ENCODE results near the gene MCF2L.
"Not testable (repeated sequence)": the region's sequence is repeated elsewhere in the genome, so short reads cannot be mapped to it uniquely, and the experiment has no call there.

The MCF2L gene

DNA sequence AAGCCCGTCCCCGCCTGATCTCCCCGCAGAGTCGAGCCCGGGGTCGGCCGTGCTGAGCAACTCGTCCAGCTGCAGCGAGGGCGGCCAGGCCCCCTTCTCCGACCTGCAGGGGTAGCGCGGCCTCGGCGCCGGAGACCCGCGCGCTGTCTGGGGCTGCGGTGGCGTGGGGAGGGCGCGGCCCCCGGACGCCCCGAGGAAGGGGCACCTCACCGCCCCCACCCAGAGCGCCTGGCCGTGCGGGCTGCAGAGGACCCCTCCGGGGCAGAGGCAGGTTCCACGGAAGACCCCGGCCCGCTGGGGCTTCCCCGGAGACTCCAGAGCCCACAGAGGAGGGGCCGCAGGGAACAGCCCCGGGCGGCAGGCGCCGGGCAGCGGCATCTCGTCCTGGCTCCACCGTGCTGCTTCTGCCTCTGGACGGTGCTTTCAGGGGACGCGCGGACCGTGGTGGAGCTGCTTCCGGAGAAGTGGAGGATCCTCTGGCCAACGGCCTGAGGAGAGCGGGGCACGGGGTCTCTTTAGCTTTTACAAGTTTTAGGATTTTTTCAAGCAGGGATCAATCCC is 127.8 kb downstream of the MCF2L start:
- FAIRE-seq (no peak), DNase-seq (ENCODE audit: insufficient read length, low spot score) (no peak)
- TF ChIP-seq POLR2AphosphoS5 (IDR thresholded peaks at IDR 0.05; ENCODE audit: low read depth, low read length), result no peak

DNA sequence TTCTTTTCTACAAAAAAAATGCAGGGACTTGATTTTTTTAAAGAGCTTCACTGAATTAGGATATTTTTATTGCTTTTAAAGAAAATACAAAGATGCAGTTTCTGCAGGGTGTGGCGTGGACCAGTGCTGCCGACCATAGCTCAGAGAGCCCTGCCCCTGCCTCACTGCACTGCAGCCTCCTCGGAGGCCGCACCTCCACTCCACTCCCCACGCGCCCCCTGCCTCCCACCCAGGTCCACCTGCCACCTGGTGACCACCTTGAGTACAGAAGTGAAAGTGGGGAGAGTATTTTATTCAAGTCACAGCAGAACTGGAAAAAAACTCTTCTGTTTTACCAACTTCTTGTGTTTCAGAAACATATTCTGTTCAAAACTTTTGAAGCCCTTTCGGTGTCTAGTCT is 128.6 kb downstream of the MCF2L start:
- no peak for DNase-seq (ENCODE audit: insufficient read length, low spot score)
- FAIRE-seq, result no peak
- TF ChIP-seq PAX5 (IDR thresholded peaks at IDR 0.05; ENCODE audit: insufficient read depth, low read length, severe bottlenecking) (no peak), POLR2AphosphoS5 (IDR thresholded peaks at IDR 0.05; ENCODE audit: low read depth, low read length) (no peak), SPI1 (IDR thresholded peaks at IDR 0.05; ENCODE audit: low read depth, low read length) (no peak), TAF1 (IDR thresholded peaks at IDR 0.05; ENCODE audit: low read depth, low read length) (no peak), POLR2A (IDR thresholded peaks at IDR 0.05; ENCODE audit: low read depth, low read length) (no peak), POU2F2 (IDR thresholded peaks at IDR 0.05; ENCODE audit: low read depth, low read length) (no peak)

DNA sequence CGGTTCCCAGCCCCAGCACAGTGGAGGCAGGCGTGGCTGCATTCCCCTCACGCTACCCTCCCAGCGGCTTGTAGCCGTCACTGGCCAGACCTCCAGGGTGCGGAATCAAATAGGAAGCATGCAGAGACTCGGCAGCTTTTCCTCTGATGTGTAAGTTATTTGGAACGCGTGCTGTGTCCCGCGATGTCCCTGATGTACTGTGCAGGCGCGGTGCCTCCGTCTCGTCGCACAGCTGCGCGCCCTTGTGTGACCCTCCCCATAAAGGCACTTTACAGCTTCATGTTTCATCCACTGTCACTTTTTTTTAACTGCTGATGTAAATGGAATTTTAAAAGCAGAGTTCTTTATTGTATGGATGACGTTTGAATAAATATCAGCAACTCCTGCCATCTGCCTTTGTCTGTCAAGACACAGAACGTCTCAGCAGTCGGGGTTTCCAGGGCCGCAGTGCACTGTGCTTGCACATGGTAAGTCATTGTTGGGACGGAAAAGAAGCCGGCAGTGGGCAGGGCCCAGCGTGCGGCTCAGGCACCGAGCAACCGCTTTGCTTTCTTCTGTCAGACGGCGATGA is 129.2 kb downstream of the MCF2L start:
- DNase-seq (ENCODE audit: insufficient read length, low spot score) (no peak), FAIRE-seq (no peak)
- no peak for TF ChIP-seq SPI1 (IDR thresholded peaks at IDR 0.05; ENCODE audit: low read depth, low read length)
- no peak for TF ChIP-seq POLR2A (IDR thresholded peaks at IDR 0.05; ENCODE audit: low read depth, low read length)
- no peak for TF ChIP-seq PAX5 (IDR thresholded peaks at IDR 0.05; ENCODE audit: insufficient read depth, low read length, severe bottlenecking)
- no peak for TF ChIP-seq TAF1 (IDR thresholded peaks at IDR 0.05; ENCODE audit: low read depth, low read length)
- TF ChIP-seq POLR2AphosphoS5 (IDR thresholded peaks at IDR 0.05; ENCODE audit: low read depth, low read length), result no peak
- no peak for TF ChIP-seq POU2F2 (IDR thresholded peaks at IDR 0.05; ENCODE audit: low read depth, low read length)

DNA sequence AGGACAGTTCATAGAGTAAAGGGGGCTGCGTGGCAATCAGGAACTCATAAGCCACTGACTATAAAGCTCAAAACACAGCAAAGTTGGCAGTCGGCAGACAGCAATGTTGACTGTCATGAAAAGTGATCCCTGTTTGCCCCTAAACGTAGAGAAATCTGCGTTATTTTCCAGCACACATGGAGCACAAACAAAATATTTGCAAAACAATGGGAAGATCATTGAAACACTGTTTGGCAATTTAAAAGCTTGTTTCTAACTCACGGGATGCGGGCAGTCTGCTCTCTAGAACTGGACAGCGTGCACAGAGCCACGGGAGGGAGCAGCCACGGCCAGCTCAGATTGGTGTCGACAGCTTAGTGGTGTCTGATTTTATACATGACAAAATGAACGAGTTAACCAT is 130.1 kb downstream of the MCF2L start:
- no peak for FAIRE-seq
- no peak for TF ChIP-seq POU2F2 (IDR thresholded peaks at IDR 0.05; ENCODE audit: low read depth, low read length)
- TF ChIP-seq POLR2A (IDR thresholded peaks at IDR 0.05; ENCODE audit: low read depth, low read length), result no peak
- TF ChIP-seq SPI1 (IDR thresholded peaks at IDR 0.05; ENCODE audit: low read depth, low read length), result no peak
- TF ChIP-seq PAX5 (IDR thresholded peaks at IDR 0.05; ENCODE audit: insufficient read depth, low read length, severe bottlenecking), result no peak
- TF ChIP-seq POLR2AphosphoS5 (IDR thresholded peaks at IDR 0.05; ENCODE audit: low read depth, low read length), result no peak
- no peak for TF ChIP-seq TAF1 (IDR thresholded peaks at IDR 0.05; ENCODE audit: low read depth, low read length)

DNA sequence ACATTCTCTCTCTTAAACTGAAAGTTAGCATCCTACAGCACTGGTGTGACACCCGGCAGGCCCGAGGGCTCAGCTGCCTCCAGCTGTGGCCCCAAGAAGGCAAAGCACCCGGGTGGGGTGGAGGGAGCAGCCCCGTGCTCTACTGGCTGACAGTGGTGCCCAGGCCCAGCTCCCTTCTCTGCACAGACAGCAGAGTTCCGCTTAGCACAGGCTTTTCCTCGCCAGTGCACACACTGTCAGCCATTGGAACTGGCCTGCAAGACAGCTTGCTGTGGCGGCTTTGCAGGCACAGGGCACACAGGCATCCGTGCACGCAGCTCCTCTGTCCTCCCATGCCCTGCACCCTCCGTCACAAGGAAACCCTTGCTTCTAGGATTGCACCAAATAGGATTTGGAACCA is 133.3 kb downstream of the MCF2L start:
- FAIRE-seq; DNase-seq (ENCODE audit: insufficient read length, low spot score): not testable (repeated sequence)

More for the DNA sequence above, 130.1 kb downstream of the MCF2L start:
- DNase-seq (ENCODE audit: insufficient read length, low spot score), result no peak

DNA sequence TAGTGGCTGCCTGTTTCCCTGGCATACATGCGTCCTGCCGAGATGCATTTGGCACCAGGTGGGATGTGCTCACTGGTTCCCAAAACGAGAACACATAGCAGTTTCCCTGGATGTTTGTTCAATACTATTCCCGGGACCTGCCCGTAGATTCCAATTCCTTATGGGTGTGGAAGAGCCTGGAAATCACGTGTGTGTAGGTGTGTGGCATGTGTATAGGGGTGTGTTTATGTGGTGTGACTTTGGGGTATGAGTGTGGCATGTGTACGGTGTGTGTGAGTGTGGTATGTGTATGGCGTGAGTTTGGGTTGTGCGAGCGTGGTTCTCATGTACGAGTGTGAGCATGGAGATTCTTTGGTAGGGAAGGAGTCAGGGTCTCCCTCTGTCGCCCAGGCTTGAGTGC is 133.7 kb downstream of the MCF2L start:
- FAIRE-seq (no peak), DNase-seq (ENCODE audit: insufficient read length, low spot score) (no peak)
- TF ChIP-seq SPI1 (IDR thresholded peaks at IDR 0.05; ENCODE audit: low read depth, low read length), result no peak
- no peak for TF ChIP-seq POLR2AphosphoS5 (IDR thresholded peaks at IDR 0.05; ENCODE audit: low read depth, low read length)
- no peak for TF ChIP-seq PAX5 (IDR thresholded peaks at IDR 0.05; ENCODE audit: insufficient read depth, low read length, severe bottlenecking)
- TF ChIP-seq POLR2A (IDR thresholded peaks at IDR 0.05; ENCODE audit: low read depth, low read length), result no peak
- no peak for TF ChIP-seq POU2F2 (IDR thresholded peaks at IDR 0.05; ENCODE audit: low read depth, low read length)
- no peak for TF ChIP-seq TAF1 (IDR thresholded peaks at IDR 0.05; ENCODE audit: low read depth, low read length)

DNA sequence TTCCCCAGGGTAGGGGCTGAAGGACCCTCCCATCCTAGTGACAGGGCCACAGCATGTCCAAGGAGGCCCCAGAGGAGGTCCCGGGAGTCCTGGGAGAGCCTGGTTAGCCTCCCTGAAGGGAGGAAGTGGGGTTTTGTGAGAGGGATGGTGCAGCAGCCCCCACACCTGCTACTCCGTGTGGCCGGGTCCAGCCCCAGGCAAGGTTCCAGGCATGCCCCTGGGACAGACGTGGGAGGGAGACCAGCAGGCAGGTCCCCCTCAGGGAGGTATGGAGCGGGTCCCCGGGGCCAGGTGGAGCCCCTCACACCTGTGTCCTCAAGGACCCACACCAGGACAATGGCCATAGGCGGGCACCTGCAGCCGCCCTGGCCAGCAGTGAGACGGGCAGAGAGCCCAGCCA is 134.6 kb downstream of the MCF2L start:
- DNase-seq (ENCODE audit: insufficient read length, low spot score) (no peak), FAIRE-seq (no peak)
- TF ChIP-seq PAX5 (IDR thresholded peaks at IDR 0.05; ENCODE audit: insufficient read depth, low read length, severe bottlenecking) (no peak), POU2F2 (IDR thresholded peaks at IDR 0.05; ENCODE audit: low read depth, low read length) (no peak), POLR2AphosphoS5 (IDR thresholded peaks at IDR 0.05; ENCODE audit: low read depth, low read length) (no peak), SPI1 (IDR thresholded peaks at IDR 0.05; ENCODE audit: low read depth, low read length) (no peak), POLR2A (IDR thresholded peaks at IDR 0.05; ENCODE audit: low read depth, low read length) (no peak), TAF1 (IDR thresholded peaks at IDR 0.05; ENCODE audit: low read depth, low read length) (no peak)

DNA sequence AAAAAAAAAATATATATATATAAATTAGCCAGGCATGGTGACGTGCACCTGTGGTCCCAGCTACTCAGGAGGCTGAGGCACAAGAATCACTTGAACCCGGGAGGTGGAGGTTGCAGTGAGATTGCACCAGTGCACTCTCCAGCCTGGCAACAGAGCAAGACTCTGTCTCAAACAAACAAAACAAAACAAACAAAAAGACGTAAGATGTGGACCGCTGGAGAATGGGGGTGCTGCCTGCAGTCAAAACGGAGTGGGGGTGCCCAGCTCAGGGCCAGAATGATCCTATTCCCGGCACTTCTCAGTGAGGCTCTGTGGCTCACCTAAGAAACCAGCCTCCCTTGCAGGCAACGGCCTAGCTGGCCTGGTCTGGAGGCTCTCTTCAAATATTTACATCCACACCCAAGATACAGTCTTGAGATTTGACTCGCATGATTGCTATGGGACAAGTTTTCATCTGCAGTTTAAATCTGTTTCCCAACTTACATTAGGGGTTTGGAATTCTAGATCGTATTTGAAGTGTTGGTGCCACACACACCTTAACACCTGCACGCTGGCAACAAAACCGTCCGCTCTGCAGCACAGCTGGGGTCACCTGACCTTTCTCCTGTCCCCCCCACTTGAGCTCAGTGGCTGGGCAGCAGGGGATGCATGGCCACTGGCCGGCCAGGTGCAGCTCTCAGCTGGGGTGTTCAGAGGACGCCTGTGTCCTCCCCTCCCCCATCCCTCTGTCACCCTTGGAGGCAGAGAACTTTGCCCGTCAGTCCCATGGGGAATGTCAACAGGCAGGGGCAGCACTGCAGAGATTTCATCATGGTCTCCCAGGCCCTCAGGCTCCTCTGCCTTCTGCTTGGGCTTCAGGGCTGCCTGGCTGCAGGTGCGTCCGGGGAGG is 136.3 kb downstream of the MCF2L start, which contains the start of gene F7:
Gene F7, plus strand, starts transcription at position 760 of the 889 bp plus-strand sequence. Its CDS starts 51 bp downstream, at position 811.
- DNase-seq (ENCODE audit: insufficient read length, low spot score), result no peak
- TF ChIP-seq TAF1 (IDR thresholded peaks at IDR 0.05; ENCODE audit: low read depth, low read length) (no peak), POLR2AphosphoS5 (IDR thresholded peaks at IDR 0.05; ENCODE audit: low read depth, low read length) (no peak), SPI1 (IDR thresholded peaks at IDR 0.05; ENCODE audit: low read depth, low read length) (no peak), POU2F2 (IDR thresholded peaks at IDR 0.05; ENCODE audit: low read depth, low read length) (no peak), PAX5 (IDR thresholded peaks at IDR 0.05; ENCODE audit: insufficient read depth, low read length, severe bottlenecking) (no peak), POLR2A (IDR thresholded peaks at IDR 0.05; ENCODE audit: low read depth, low read length) (no peak)
- FAIRE-seq, result no peak

DNA sequence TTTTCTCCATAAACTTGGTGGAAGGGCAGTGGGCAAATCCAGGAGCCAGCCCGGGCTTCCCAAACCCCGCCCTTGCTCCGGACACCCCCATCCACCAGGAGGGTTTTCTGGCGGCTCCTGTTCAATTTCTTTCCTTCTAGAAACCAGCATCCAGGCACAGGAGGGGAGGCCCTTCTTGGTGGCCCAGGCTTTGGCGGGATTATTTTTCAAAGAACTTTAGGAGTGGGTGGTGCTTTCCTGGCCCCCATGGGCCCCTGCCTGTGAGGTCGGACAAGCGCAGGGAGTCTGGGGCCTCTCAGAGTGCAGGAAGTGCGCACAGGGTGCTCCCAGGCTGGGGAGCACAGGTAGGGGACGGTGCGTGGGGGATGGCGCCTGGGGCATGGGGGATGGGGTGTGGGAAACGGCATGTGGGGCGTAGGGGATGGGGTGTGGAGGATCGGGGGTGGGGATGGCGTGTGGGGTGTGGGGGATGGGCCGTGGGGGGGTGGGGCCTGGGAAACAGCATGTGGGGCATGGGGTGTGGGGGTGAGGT is 137.0 kb downstream of the MCF2L start:
- FAIRE-seq (no peak), DNase-seq (ENCODE audit: insufficient read length, low spot score) (no peak)
- no peak for TF ChIP-seq SPI1 (IDR thresholded peaks at IDR 0.05; ENCODE audit: low read depth, low read length)
- no peak for TF ChIP-seq PAX5 (IDR thresholded peaks at IDR 0.05; ENCODE audit: insufficient read depth, low read length, severe bottlenecking)
- no peak for TF ChIP-seq POU2F2 (IDR thresholded peaks at IDR 0.05; ENCODE audit: low read depth, low read length)
- TF ChIP-seq POLR2A (IDR thresholded peaks at IDR 0.05; ENCODE audit: low read depth, low read length), result no peak
- TF ChIP-seq POLR2AphosphoS5 (IDR thresholded peaks at IDR 0.05; ENCODE audit: low read depth, low read length), result no peak
- no peak for TF ChIP-seq TAF1 (IDR thresholded peaks at IDR 0.05; ENCODE audit: low read depth, low read length)

All from GM12891 (cell line).